SK-N-SH (cell line): ENCODE data around the gene HM13. TPM values are rescaled to one million over a fixed set of nuclear protein-coding genes. Genes with fewer than 3 reads are reported as not detected.

Source experiments
- CTCF ChIA-PET: fragments of 300-600, 350-600 bp; formaldehyde crosslinking; extraction: SDS; loops from one replicate; lab custom pipeline; 2021; lab: Yijun Ruan, JAX
- POLR2A ChIA-PET: fragments of 350-600 bp; sonication (Branson Sonifier 250); formaldehyde crosslinking; extraction: SDS; loops from one replicate; lab custom pipeline; 2020; ENCODE audit warnings: antibody characterized with exemption, inconsistent platforms; lab: Yijun Ruan, JAX
- DNase-seq: peaks from one replicate; pipeline ENCODE4 v3.0.0; 2012
- H2AFZ ChIP-seq: fragments of 200-600 bp; sonication (generic); 2 replicates; pipeline ENCODE4 v1.8.1; 2016; ENCODE audit warnings: antibody characterized with exemption, mild to moderate bottlenecking, low read depth
- H3F3A ChIP-seq: fragments of 200-600 bp; sonication (generic); replicated peaks from 2 replicates; pipeline ENCODE3; 2016; ENCODE audit warnings: antibody characterized with exemption, mild to moderate bottlenecking; ENCODE audit not compliant: insufficient read depth
- H3K27ac ChIP-seq, 2 experiments: fragments of 200-500 bp in 1 of 2; fragments of 200-600 bp in 1 of 2; sonication (Bioruptor generic) in 1 of 2; sonication (generic), shearing (Covaris generic) in 1 of 2; 2 replicates each; pipeline versions ENCODE4 v1.5.1 to v1.6.1; 2014 to 2016; ENCODE audit warnings: low read depth in 2 of 2, inconsistent platforms in 1 of 2, low read length in 1 of 2, mild to moderate bottlenecking in 1 of 2, mixed read lengths in 1 of 2
- H3K27me3 ChIP-seq: fragments of 200-600 bp; sonication (generic), shearing (Covaris generic); 2 replicates; pipeline ENCODE4 v1.6.1; 2016; ENCODE audit warnings: mixed run types; ENCODE audit not compliant: insufficient read depth
- H3K36me3 ChIP-seq, 2 experiments: fragments of 200-500 bp in 1 of 2; fragments of 200-600 bp in 1 of 2; sonication (Bioruptor generic) in 1 of 2; sonication (generic) in 1 of 2; replicated peaks in 1 of 2; 2 replicates each; pipeline versions ENCODE3 to v1.5.1; 2014 to 2016; ENCODE audit warnings: low read length in 1 of 2, mild to moderate bottlenecking in 1 of 2; ENCODE audit not compliant: insufficient read depth in 2 of 2, control insufficient read depth in 1 of 2
- H3K4me1 ChIP-seq, 2 experiments: fragments of 200-500 bp in 1 of 2; fragments of 200-600 bp in 1 of 2; sonication (Bioruptor generic) in 1 of 2; sonication (generic), shearing (Covaris generic) in 1 of 2; 2 replicates each; pipeline versions ENCODE4 v1.5.1 to v1.6.1; 2014 to 2016; ENCODE audit warnings: low read depth in 1 of 2, low read length in 1 of 2, mixed run types in 1 of 2; ENCODE audit not compliant: insufficient read depth in 2 of 2, control insufficient read depth in 1 of 2
- H3K4me2 ChIP-seq: fragments of 200-600 bp; sonication (generic), shearing (Covaris generic); 2 replicates; pipeline ENCODE4 v1.6.1; 2017; ENCODE audit warnings: mixed run types
- H3K4me3 ChIP-seq, 2 experiments: fragments of 200-500 bp in 1 of 2; fragments of 200-600 bp in 1 of 2; sonication (Bioruptor generic) in 1 of 2; sonication (generic), shearing (Covaris generic) in 1 of 2; 2 replicates each; pipeline versions ENCODE4 v1.5.1 to v1.8.1; 2014 to 2016; ENCODE audit warnings: low read depth in 2 of 2, inconsistent platforms in 1 of 2, low read length in 1 of 2, mild to moderate bottlenecking in 1 of 2, mixed read lengths in 1 of 2, moderate library complexity in 1 of 2
- H3K79me2 ChIP-seq: fragments of 200-600 bp; sonication (generic); 2 replicates; pipeline ENCODE4 v1.8.1; 2017; ENCODE audit warnings: mild to moderate bottlenecking; ENCODE audit not compliant: insufficient read depth
- H3K9ac ChIP-seq: fragments of 200-600 bp; sonication (generic); 2 replicates; pipeline ENCODE4 v1.6.1; 2017; ENCODE audit warnings: mixed run types
- H3K9me2 ChIP-seq: fragments of 200-600 bp; sonication (generic); 2 replicates; pipeline ENCODE4 v1.6.1; 2017; ENCODE audit warnings: mixed run types
- H3K9me3 ChIP-seq: fragments of 200-600 bp; sonication (generic); 2 replicates; pipeline ENCODE4 v1.6.1; 2017; ENCODE audit warnings: mixed run types, mild to moderate bottlenecking, moderate library complexity
- H4K20me1 ChIP-seq: fragments of 200-600 bp; sonication (generic); 2 replicates; pipeline ENCODE4 v1.6.1; 2017; ENCODE audit warnings: mild to moderate bottlenecking, mixed run types; ENCODE audit not compliant: insufficient read depth
- CHD2 ChIP-seq: fragments of 150-350 bp; IDR thresholded peaks from 2 replicates; pipeline ENCODE4 v1.6.1; 2018; ENCODE audit warnings: low read length; ENCODE audit not compliant: partially characterized antibody
- CTCF ChIP-seq: fragments of 200-600 bp; sonication (generic); IDR thresholded peaks from 2 replicates; pipeline ENCODE4 v1.6.1; 2017; ENCODE audit warnings: antibody characterized with exemption, mild to moderate bottlenecking, moderate library complexity
- ELF1 ChIP-seq: IDR thresholded peaks from 2 replicates; pipeline ENCODE4 v1.4.0; 2012
- EZH2phosphoT487 ChIP-seq: fragments of 200-600 bp; sonication (generic); IDR thresholded peaks from 2 replicates; pipeline ENCODE4 v1.6.1; 2017; ENCODE audit warnings: low read depth, mixed run types, mild to moderate bottlenecking, antibody characterized with exemption, moderate library complexity, borderline replicate concordance
- FOSL2 ChIP-seq: IDR thresholded peaks from 2 replicates; pipeline ENCODE4 v1.4.0; 2012; ENCODE audit warnings: low read depth, mild to moderate bottlenecking, moderate library complexity, borderline replicate concordance
- FOXJ3 ChIP-seq: sonication (generic); formaldehyde crosslinking; IDR thresholded peaks from 2 replicates; pipeline ENCODE4 v1.5.1; 2020; ENCODE audit warnings: mild to moderate bottlenecking, missing genetic modification reagents
- GABPA ChIP-seq: IDR thresholded peaks from 2 replicates; pipeline ENCODE4 v1.4.0; 2012; ENCODE audit warnings: low read depth, mild to moderate bottlenecking
- JUND ChIP-seq: IDR thresholded peaks from 2 replicates; pipeline ENCODE4 v1.4.0; 2012
- MAX ChIP-seq: IDR thresholded peaks from 2 replicates; pipeline ENCODE4 v1.4.0; 2012; ENCODE audit warnings: low read depth
- MEF2A ChIP-seq: IDR thresholded peaks from 2 replicates; pipeline ENCODE4 v1.4.0; 2012; ENCODE audit warnings: low read depth, borderline replicate concordance
- MXI1 ChIP-seq: IDR thresholded peaks from 2 replicates; pipeline ENCODE4 v1.6.1; 2012; ENCODE audit warnings: mild to moderate bottlenecking, low read depth, low read length, improper control_type of control experiment
- NRF1 ChIP-seq: IDR thresholded peaks from 2 replicates; pipeline ENCODE4 v1.6.1; 2012; ENCODE audit warnings: low read depth, mild to moderate bottlenecking, low read length
- RAD21 ChIP-seq: IDR thresholded peaks from 2 replicates; pipeline ENCODE4 v1.6.1; 2012; ENCODE audit warnings: mild to moderate bottlenecking, low read length
- RCOR1 ChIP-seq: fragments of 150-350 bp; IDR thresholded peaks from 2 replicates; pipeline ENCODE4 v1.6.1; 2017; ENCODE audit warnings: antibody characterized with exemption, low read length
- RFX5 ChIP-seq: IDR thresholded peaks from 2 replicates; pipeline ENCODE4 v1.6.1; 2012; ENCODE audit warnings: mild to moderate bottlenecking, improper control_type of control experiment, low read length
- RXRA ChIP-seq: IDR thresholded peaks from 2 replicates; pipeline ENCODE4 v1.4.0; 2012; ENCODE audit warnings: low read depth, mild to moderate bottlenecking, borderline replicate concordance
- TAF1 ChIP-seq: IDR thresholded peaks from 2 replicates; pipeline ENCODE4 v1.6.1; 2012; ENCODE audit warnings: low read depth, mild to moderate bottlenecking, low read length, moderate library complexity, borderline replicate concordance
- TCF12 ChIP-seq: IDR thresholded peaks from 2 replicates; pipeline ENCODE4 v1.4.0; 2012
- TEAD4 ChIP-seq: IDR thresholded peaks from 2 replicates; pipeline ENCODE4 v1.4.0; 2012; ENCODE audit warnings: mild to moderate bottlenecking, borderline replicate concordance; ENCODE audit not compliant: insufficient read depth
- USF1 ChIP-seq: IDR thresholded peaks from 2 replicates; pipeline ENCODE4 v1.4.0; 2012; ENCODE audit warnings: low read depth, borderline replicate concordance
- YY1 ChIP-seq: IDR thresholded peaks from 2 replicates; pipeline ENCODE4 v1.4.0; 2012; ENCODE audit warnings: low read depth, mild to moderate bottlenecking
- WGBS: methylation state at CpG from one replicate; pipeline ENCODE4 v1.1.6; 2017; ENCODE audit warnings: low lambda C conversion rate; 5-methylcytosine and 5-hydroxymethylcytosine counted together
- polyA plus RNA-seq, 3 experiments: library from polyadenylated mRNA; depleted of rRNA; stranded (reverse); fragments of >200 nt; gene quantifications; 2 replicates each; pipeline ENCODE4 v1.2.3, GENCODE V29; 2012
- TF ChIP-seq, protein P1 (sequence below): fragments of 150-350 bp; IDR thresholded peaks from 2 replicates; pipeline ENCODE4 v1.6.1; 2016; ENCODE audit warnings: mild to moderate bottlenecking, low read depth, low read length
- TF ChIP-seq, protein P2 (sequence below): fragments of 150-350 bp; IDR thresholded peaks from 2 replicates; pipeline ENCODE4 v1.6.1; 2017; ENCODE audit warnings: antibody characterized with exemption, low read length, low read depth, borderline replicate concordance
- TF ChIP-seq, protein P3 (sequence below): IDR thresholded peaks from 2 replicates; pipeline ENCODE4; 2012

HM13 gene
- 160 and 176 TPM in 2 replicates for polyA plus RNA-seq (2012; rRNA removed)
- 86.0 and 123 TPM in 2 replicates for polyA plus RNA-seq (2012; cell fraction: cytosol; rRNA removed)
- 153 and 200 TPM in 2 replicates for polyA plus RNA-seq (2012; cell fraction: nucleus; rRNA removed)

DNA sequence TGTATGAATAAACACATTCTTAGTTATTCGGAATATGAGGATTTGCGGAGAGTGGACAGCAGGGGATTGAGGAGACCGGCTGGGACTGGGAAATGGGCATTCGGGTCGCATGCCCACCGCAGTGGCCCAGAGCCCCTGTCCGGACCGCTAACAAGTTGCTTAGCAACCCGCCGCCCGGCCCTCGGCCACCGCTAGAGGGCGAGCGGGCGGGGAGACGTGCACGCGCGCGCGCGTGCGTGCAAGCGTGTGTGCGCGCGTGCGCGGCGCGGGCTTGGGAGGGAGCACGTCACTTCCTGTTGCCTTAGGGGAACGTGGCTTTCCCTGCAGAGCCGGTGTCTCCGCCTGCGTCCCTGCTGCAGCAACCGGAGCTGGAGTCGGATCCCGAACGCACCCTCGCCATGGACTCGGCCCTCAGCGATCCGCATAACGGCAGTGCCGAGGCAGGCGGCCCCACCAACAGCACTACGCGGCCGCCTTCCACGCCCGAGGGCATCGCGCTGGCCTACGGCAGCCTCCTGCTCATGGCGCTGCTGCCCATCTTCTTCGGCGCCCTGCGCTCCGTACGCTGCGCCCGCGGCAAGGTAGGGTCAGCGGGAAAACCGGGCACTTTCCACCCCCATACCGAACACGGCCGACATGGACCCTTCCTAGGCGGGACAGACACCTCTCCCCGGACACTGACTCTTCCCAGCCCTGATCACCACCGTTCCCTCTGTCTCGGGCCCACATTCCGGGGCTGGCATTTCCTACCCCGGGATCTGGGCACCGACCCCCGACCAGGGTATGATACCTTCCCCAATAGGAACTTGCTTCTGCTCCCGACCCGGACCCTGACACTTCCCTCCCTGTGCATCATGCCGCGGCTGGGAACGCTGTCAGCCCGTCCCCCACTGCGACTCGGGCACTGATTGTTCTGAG is at the start of gene HM13:
HM13 (plus strand) TSS at position 289 of the 918 bp plus-strand sequence; CDS start at position 399, 110 bp downstream.
- no peaks in the 10 kb centered on the region for H3K9me2 ChIP-seq
- peak within 1 kb of the TSS; percentile 78 to 84 for H3K27ac ChIP-seq
- H2AFZ ChIP-seq, result peak within 1 kb of the TSS; percentile 73
- peak within 1 kb of the TSS; percentile 93 for H3K9ac ChIP-seq
- peaks cover 3% of the 10 kb centered on the region for H3F3A ChIP-seq
- 3% methylated on average over 22 of the region's 86 CpGs for WGBS
- H3K36me3 ChIP-seq, result peaks cover 4 to 5% of the 10 kb centered on the region in 2 experiments
- peak within 1 kb of the TSS; percentile 100 for H3K4me2 ChIP-seq
- H3K4me3 ChIP-seq, result peak within 1 kb of the TSS; percentile 95
- H3K79me2 ChIP-seq, result peaks cover 51% of the 10 kb centered on the region
- peak; percentile 98 for DNase-seq
- ChIA-PET CTCF (interaction anchor here (0.6 to 2.4 kb wide), 11 partner anchors 8 to 99 kb away, joined by 3 to 18 read pairs (median 3); a partner anchor contains a TSS), POLR2A (no interaction called here)
- peaks cover 9 to 27% of the 10 kb centered on the region in 2 experiments for H3K4me1 ChIP-seq
- H4K20me1 ChIP-seq, result peaks cover 15% of the 10 kb centered on the region
- H3K9me3 ChIP-seq, result no peaks in the 10 kb centered on the region
- H3K27me3 ChIP-seq, result no peaks in the 10 kb centered on the region
- TF ChIP-seq MXI1, result peak; percentile 88
- TF ChIP-seq MAX, result peak; percentile 92
- TF ChIP-seq, protein P1, sequence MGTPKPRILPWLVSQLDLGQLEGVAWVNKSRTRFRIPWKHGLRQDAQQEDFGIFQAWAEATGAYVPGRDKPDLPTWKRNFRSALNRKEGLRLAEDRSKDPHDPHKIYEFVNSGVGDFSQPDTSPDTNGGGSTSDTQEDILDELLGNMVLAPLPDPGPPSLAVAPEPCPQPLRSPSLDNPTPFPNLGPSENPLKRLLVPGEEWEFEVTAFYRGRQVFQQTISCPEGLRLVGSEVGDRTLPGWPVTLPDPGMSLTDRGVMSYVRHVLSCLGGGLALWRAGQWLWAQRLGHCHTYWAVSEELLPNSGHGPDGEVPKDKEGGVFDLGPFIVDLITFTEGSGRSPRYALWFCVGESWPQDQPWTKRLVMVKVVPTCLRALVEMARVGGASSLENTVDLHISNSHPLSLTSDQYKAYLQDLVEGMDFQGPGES, result no peak
- TF ChIP-seq TEAD4, result no peak
- TF ChIP-seq RCOR1, result no peak; the same call in 1 of the 2 replicates
- no peak for TF ChIP-seq CHD2
- TF ChIP-seq TAF1, result peak; percentile 63; the same call in 1 of the 2 replicates
- TF ChIP-seq, protein P2, sequence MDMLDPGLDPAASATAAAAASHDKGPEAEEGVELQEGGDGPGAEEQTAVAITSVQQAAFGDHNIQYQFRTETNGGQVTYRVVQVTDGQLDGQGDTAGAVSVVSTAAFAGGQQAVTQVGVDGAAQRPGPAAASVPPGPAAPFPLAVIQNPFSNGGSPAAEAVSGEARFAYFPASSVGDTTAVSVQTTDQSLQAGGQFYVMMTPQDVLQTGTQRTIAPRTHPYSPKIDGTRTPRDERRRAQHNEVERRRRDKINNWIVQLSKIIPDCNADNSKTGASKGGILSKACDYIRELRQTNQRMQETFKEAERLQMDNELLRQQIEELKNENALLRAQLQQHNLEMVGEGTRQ, result no peak
- TF ChIP-seq JUND, result no peak
- no peak for TF ChIP-seq RFX5
- no peak for TF ChIP-seq ELF1
- no peak for TF ChIP-seq FOXJ3
- TF ChIP-seq USF1, result no peak
- TF ChIP-seq RXRA, result no peak
- no peak for TF ChIP-seq YY1
- TF ChIP-seq GABPA, result peak; percentile 71
- peak; percentile 84 for TF ChIP-seq NRF1
- TF ChIP-seq RAD21, result no peak
- TF ChIP-seq FOSL2, result no peak
- TF ChIP-seq, protein P3, sequence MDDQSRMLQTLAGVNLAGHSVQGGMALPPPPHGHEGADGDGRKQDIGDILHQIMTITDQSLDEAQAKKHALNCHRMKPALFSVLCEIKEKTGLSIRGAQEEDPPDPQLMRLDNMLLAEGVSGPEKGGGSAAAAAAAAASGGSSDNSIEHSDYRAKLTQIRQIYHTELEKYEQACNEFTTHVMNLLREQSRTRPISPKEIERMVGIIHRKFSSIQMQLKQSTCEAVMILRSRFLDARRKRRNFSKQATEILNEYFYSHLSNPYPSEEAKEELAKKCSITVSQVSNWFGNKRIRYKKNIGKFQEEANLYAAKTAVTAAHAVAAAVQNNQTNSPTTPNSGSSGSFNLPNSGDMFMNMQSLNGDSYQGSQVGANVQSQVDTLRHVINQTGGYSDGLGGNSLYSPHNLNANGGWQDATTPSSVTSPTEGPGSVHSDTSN, result no peak
- TF ChIP-seq EZH2phosphoT487, result no peak
- TF ChIP-seq TCF12, result no peak
- peak; percentile 87 for TF ChIP-seq CTCF
- TF ChIP-seq MEF2A, result no peak
